Stomach (tissue), 9 donors: ENCODE data around the gene TMOD2. TPM values are rescaled to one million over a fixed set of nuclear protein-coding genes. Genes with fewer than 3 reads are reported as not detected.

Experiments used
- DNase-seq, 2 donors: peaks; one replicate each; pipeline versions ENCODE4 v3.0.0 to v3.0.0-alpha.2; 2013 to 2019
- H3K27ac ChIP-seq, 5 donors: fragments of 200-600 bp in 4 of 5; sonication (generic) in 4 of 5; one replicate each; pipeline ENCODE4 v1.5.1; 2013 to 2019; ENCODE audit warnings: mild to moderate bottlenecking in 1 of 5, moderate library complexity in 1 of 5
- H3K27me3 ChIP-seq, 3 donors: fragments of 200-600 bp; sonication (generic); one replicate each; pipeline ENCODE4 v1.5.1; 2017 to 2019; ENCODE audit warnings: mixed run types in 1 of 3
- H3K36me3 ChIP-seq, 4 donors: fragments of 200-600 bp; sonication (generic); 1 replicate in 3 of 4; 2 replicates in 1 of 4; pipeline ENCODE4 v1.5.1; 2016 to 2019
- H3K4me1 ChIP-seq, 4 donors: fragments of 200-600 bp; sonication (generic); one replicate each; pipeline ENCODE4 v1.5.1; 2016 to 2019
- H3K4me3 ChIP-seq, 4 donors: fragments of 200-600 bp; sonication (generic) in 3 of 4; one replicate each; pipeline ENCODE4 v1.5.1; 2016 to 2019; ENCODE audit warnings: mild to moderate bottlenecking in 1 of 4
- H3K9me3 ChIP-seq, 4 donors: fragments of 200-600 bp; sonication (generic); one replicate each; pipeline ENCODE4 v1.5.1; 2016 to 2019
- EP300 ChIP-seq: sonication (generic); formaldehyde crosslinking; IDR thresholded peaks from one replicate; pipeline ENCODE4 v1.6.1; 2017; ENCODE audit warnings: antibody characterized with exemption
- POLR2A ChIP-seq, 4 donors: fragments of 450-650 bp; IDR thresholded peaks; one replicate each; pipeline ENCODE4 v1.6.1; 2016; ENCODE audit warnings: antibody characterized with exemption in 4 of 4, control low read depth in 2 of 4, mild to moderate bottlenecking in 1 of 4, moderate library complexity in 1 of 4
- POLR2AphosphoS5 ChIP-seq, 3 donors: sonication (generic); formaldehyde crosslinking; IDR thresholded peaks; one replicate each; pipeline ENCODE4 v1.6.1; 2016; ENCODE audit warnings: antibody characterized with exemption in 3 of 3
- WGBS, 5 donors: extraction: QIAGEN DNeasy Blood & Tissue Kit in 3 of 5; methylation state at CpG; one replicate each; pipeline versions ENCODE4 v1.1.5 to v1.1.7; 2013 to 2018; 5-methylcytosine and 5-hydroxymethylcytosine counted together
- intact Hi-C: fragments of 100-400 bp; cut with DNase I; formaldehyde crosslinking; loops from one replicate; pipeline ENCODE4 v1.15.1; 2023; ENCODE audit warnings: low total_unique reads
- polyA plus RNA-seq, 3 donors: library from polyadenylated mRNA; stranded (reverse); fragments of 200-250 nt; gene quantifications; one replicate each; pipeline ENCODE4 v1.2.3, GENCODE V29; 2013
- total RNA-seq, 5 donors: library from RNA; depleted of rRNA; stranded (reverse); fragments of >200 nt; gene quantifications; one replicate each; pipeline versions ENCODE4 v1.1.0 to v1.2.3, GENCODE V29; 2014 to 2016
- TF ChIP-seq, protein P1 (sequence below), 7 experiments: fragments of 450-650 bp in 4 of 7; fragments of 200-600 bp in 3 of 7; sonication (generic) in 3 of 7; IDR thresholded peaks; one replicate each; pipeline ENCODE4 v1.5.1; 2016 to 2019; ENCODE audit warnings: antibody characterized with exemption in 7 of 7, control low read depth in 2 of 7, mild to moderate bottlenecking in 1 of 7
- donor health status: healthy with polysubstance abuse.
- donor health status: Bipolar disorder and iron deficiency.
- donor health status: healthy.

Gene TMOD2
- total and polyA plus RNA-seq, 8 donors, result 0.87 to 19.3 (median 3.1) TPM

DNA sequence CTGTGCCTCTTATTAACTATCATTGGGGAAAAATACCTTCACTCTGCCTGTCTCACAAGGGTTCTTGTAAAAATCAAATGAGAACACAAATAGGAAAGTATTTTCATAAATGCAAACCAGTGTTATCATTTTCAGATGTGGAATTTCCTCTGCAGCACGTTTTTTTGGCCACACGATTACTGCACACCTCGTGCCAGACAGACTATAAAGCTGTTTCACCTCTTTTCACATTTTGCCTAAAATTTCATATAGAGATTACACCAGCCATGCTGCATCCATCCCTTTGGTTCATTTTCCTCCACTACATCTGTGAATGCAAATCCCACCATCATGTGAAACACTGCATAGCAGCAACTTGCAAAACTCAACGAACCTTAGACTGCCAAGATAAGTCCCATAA, 1.2 kb upstream of the TMOD2 start:
- TF ChIP-seq EP300 (no peak), POLR2AphosphoS5 (IDR thresholded peaks at IDR 0.05) (no peak), POLR2A (IDR thresholded peaks at IDR 0.05) (no peak)
- TF ChIP-seq, protein P1, sequence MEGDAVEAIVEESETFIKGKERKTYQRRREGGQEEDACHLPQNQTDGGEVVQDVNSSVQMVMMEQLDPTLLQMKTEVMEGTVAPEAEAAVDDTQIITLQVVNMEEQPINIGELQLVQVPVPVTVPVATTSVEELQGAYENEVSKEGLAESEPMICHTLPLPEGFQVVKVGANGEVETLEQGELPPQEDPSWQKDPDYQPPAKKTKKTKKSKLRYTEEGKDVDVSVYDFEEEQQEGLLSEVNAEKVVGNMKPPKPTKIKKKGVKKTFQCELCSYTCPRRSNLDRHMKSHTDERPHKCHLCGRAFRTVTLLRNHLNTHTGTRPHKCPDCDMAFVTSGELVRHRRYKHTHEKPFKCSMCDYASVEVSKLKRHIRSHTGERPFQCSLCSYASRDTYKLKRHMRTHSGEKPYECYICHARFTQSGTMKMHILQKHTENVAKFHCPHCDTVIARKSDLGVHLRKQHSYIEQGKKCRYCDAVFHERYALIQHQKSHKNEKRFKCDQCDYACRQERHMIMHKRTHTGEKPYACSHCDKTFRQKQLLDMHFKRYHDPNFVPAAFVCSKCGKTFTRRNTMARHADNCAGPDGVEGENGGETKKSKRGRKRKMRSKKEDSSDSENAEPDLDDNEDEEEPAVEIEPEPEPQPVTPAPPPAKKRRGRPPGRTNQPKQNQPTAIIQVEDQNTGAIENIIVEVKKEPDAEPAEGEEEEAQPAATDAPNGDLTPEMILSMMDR (IDR thresholded peaks at IDR 0.05), result no peak
- intact Hi-C loops, result no loop called here
- Histone ChIP-seq H3K36me3 (no peaks in the 10 kb centered on the region), H3K4me1 (peaks cover 12 to 23% (median 18%) of the 10 kb centered on the region in 4 donors), H3K4me3 (no peak overlapping the region), H3K9me3 (no peaks in the 10 kb centered on the region), H3K27me3 (peaks cover 0 to 6% (median 0%) of the 10 kb centered on the region in 3 donors), H3K27ac (no peak overlapping the region)
- WGBS, 5 donors, result 65 to 79% (median 72%) methylated on average over 4 of the region's 4 CpGs
- no peak for DNase-seq

DNA sequence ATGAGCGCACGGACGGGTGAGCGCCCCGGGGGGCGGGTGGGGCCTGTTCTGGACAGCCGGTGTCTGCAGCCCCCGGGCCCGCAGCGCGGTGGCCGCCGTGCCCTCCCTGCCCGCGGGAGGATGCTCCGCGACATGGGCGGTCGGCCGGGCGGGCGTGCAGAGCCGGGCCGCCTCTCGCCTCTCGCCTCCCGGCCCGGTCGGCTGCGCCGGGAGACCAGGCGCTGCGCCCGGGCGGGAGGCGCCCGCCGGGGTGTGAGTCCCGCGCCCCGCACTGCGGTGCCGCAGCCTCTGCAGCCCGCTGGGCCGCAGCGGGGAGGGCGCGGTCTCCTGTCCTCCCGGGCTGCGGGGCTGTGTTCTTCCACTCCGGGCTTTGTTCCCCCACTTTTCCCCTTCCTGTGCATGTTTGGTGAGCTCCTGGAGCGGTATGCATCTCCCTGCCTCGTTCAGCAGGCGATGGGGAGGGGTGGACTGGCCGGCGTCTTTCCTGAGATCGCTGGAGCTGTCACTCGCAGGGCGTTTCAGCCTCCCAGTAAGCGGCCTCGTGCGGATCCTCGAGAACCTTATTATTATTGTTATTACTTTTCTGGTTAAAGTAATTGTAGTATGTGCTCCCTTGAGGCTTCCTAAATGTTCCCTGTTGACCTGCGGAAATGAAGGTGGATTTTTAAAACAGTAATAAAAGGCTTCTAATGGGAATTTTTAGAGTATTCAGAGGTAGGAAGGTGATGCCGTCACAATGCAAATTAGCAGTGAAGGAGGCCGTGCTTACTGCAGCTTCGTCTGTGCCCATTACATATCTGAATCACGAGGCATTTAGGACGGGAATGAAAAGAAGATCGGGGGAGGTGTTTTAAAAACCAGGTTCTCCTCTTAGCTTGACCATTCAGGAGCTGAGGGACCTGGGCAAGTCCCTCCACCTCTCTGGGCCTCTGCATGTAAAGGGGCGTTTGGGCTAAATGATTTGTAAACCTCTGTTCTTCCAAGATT, 593 bp downstream of the TMOD2 start:
- Histone ChIP-seq H3K36me3 (no peaks in the 10 kb centered on the region), H3K4me3 (peak overlapping the region; percentile 64 to 98 (median 86)), H3K4me1 (peaks cover 12 to 23% (median 18%) of the 10 kb centered on the region in 4 donors), H3K27ac (peak overlapping the region; percentile 35 to 84 (median 53)), H3K27me3 (peaks cover 0 to 5% (median 0%) of the 10 kb centered on the region in 3 donors), H3K9me3 (no peaks in the 10 kb centered on the region)
- no peak for TF ChIP-seq POLR2A (IDR thresholded peaks at IDR 0.05)
- TF ChIP-seq, protein P1 (IDR thresholded peaks at IDR 0.05), result no peak
- no peak for TF ChIP-seq POLR2AphosphoS5 (IDR thresholded peaks at IDR 0.05)
- TF ChIP-seq EP300, result no peak
- intact Hi-C loops, result no loop called here
- DNase-seq, result peak; percentile 33 to 67
- 2 to 10% (median 3%) methylated on average over 21 to 71 of the region's 71 CpGs for WGBS, 5 donors

DNA sequence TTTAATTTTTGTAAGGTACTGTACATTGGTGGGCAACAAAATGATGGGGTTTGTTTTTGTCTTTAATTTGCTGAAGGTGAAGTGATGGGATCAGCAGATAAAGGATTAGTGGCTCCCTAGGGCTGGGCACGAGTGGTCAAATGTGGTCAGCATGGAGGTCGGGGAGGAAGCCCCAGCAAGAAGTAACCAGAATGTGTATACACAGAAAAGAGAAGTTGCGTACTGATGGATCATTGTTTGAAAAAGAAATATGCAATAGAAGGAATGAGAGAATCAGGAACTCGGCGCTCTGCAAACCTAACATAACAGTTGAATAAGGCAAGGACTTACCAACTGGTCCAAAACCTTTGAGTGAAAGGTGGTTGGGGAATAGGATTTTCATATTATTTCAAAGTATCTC, 1.5 kb downstream of the TMOD2 start:
- no peaks in the 10 kb centered on the region for H3K9me3 ChIP-seq
- TF ChIP-seq, protein P1 (IDR thresholded peaks at IDR 0.05), result no peak
- intact Hi-C loops, result no loop called here
- no peaks in the 10 kb centered on the region for H3K36me3 ChIP-seq
- 69 to 82% (median 76%) methylated on average over 5 of the region's 5 CpGs for WGBS, 5 donors
- peak overlapping the region in 2 of 5 donors; percentile 35 to 84 for H3K27ac ChIP-seq
- DNase-seq, result no peak
- peak overlapping the region in 1 of 4 donors; percentile 90 for H3K4me3 ChIP-seq
- peaks cover 12 to 25% (median 19%) of the 10 kb centered on the region in 4 donors for H3K4me1 ChIP-seq
- H3K27me3 ChIP-seq, result no peaks in the 10 kb centered on the region

DNA sequence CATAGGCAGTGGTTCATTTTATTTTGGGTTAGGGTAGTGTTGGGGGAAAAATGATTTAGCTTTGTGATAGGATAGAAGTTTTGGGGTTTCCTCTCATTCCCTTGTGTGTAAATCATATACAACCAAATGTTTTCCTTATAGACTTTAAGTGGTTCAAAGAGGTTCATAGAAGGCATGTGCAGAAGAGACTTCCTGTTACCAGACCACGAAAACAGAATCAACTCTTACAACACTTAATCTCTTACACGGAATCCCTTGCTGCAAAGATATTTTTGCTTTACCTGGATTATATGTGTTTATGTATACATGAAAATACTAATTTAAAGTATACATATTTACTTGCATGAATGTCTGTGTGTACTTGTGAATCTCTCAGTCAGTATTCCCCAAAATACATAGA, 2.9 kb downstream of the TMOD2 start:
- WGBS, 5 donors, result 68 to 82% (median 75%) methylated on average over 2 of the region's 2 CpGs
- intact Hi-C loops, result no loop called here
- no peak for DNase-seq
- Histone ChIP-seq H3K4me1 (peaks cover 12 to 36% (median 28%) of the 10 kb centered on the region in 4 donors), H3K4me3 (no peak overlapping the region), H3K27ac (no peak overlapping the region), H3K36me3 (no peaks in the 10 kb centered on the region), H3K27me3 (no peaks in the 10 kb centered on the region), H3K9me3 (no peaks in the 10 kb centered on the region)
- TF ChIP-seq EP300 (no peak), POLR2AphosphoS5 (IDR thresholded peaks at IDR 0.05) (no peak), POLR2A (IDR thresholded peaks at IDR 0.05) (no peak)
- TF ChIP-seq, protein P1 (IDR thresholded peaks at IDR 0.05), result no peak
